ENCODE measurements around the gene ATXN7.

The ATXN7 gene

DNA sequence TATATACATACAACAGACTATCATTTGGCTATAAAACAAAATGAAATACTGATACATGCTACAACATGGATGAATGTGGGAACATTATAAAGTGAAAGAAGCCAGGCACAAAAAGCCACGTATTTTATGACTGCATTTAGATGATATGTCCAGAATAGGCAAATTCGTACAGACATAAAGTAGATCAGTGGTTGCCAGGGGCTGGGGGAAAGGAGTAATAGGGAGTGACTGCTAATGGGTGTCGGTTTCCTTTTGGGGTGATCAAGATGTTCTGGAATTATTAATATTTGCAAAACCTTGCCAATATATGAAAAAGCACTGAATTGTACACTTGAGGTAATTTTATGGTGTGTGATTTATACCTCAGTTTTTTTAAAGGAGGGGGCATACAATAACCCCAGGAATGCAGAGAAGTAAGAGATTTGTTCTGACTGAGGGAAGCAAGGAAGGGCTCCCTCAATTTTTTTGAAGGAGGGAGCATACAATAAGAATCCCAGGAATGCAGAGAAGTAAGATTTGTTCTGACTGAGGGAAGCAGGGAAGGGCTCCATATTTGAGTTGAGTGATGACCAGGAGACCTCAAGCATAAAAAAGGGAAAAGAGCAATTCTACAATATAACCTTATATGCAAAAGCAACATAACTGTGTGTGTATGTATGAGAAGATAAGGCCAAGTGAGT is 153.4 kb downstream of the ATXN7 start:
- TF ChIP-seq, protein P1, sequence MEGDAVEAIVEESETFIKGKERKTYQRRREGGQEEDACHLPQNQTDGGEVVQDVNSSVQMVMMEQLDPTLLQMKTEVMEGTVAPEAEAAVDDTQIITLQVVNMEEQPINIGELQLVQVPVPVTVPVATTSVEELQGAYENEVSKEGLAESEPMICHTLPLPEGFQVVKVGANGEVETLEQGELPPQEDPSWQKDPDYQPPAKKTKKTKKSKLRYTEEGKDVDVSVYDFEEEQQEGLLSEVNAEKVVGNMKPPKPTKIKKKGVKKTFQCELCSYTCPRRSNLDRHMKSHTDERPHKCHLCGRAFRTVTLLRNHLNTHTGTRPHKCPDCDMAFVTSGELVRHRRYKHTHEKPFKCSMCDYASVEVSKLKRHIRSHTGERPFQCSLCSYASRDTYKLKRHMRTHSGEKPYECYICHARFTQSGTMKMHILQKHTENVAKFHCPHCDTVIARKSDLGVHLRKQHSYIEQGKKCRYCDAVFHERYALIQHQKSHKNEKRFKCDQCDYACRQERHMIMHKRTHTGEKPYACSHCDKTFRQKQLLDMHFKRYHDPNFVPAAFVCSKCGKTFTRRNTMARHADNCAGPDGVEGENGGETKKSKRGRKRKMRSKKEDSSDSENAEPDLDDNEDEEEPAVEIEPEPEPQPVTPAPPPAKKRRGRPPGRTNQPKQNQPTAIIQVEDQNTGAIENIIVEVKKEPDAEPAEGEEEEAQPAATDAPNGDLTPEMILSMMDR (conservative IDR thresholded peaks at IDR 0.05; ENCODE audit: low read length) = no peak
- H3K4me3 ChIP-seq (ENCODE audit: low read length) = no peak overlapping the region
- DNase-seq (ENCODE audit: low read depth) = peak; percentile 29

DNA sequence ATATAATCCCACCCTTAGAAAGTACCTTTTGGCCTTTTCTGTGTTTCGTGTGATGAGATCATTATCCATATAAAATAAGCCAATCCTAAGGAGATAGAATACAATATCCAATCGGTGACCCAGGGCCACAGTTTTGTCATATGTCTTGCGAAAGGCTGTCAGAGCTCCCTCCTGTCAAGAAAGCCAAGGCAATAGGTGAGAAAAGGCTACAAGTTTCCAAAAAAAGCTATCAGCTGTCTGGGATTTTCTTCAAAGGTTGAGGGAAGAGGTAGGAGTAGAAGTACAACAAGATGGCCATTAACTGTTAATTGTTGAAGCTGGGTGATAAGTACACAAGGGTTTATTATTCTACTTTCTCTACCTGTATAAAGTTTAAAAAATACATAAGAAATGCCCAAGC is 155.6 kb downstream of the ATXN7 start:
- TF ChIP-seq, protein P1 (conservative IDR thresholded peaks at IDR 0.05; ENCODE audit: low read length) = no peak
- no peak for DNase-seq (ENCODE audit: low read depth)
- no peak overlapping the region for H3K4me3 ChIP-seq (ENCODE audit: low read length)

DNA sequence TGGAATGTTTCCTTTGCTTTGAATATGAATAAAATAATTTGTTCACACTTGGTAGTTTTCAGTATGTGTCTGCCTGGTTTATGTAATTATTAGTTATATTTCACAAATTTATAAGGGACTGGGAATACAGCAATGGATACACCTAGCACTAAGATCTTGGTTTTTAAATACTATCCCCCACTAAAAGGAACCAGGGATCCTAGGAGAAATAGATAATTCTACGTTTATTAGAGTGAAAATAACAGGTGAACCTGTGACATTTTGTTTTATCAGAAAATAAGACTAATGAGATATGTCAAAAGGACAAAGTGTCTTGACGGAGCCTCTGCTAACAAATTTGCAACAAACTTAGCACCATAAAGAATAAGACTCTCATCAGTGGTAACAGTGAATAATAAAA is 156.2 kb downstream of the ATXN7 start:
- no peak for DNase-seq (ENCODE audit: low read depth)
- TF ChIP-seq, protein P1 (conservative IDR thresholded peaks at IDR 0.05; ENCODE audit: low read length) = no peak
- no peak overlapping the region for H3K4me3 ChIP-seq (ENCODE audit: low read length)

DNA sequence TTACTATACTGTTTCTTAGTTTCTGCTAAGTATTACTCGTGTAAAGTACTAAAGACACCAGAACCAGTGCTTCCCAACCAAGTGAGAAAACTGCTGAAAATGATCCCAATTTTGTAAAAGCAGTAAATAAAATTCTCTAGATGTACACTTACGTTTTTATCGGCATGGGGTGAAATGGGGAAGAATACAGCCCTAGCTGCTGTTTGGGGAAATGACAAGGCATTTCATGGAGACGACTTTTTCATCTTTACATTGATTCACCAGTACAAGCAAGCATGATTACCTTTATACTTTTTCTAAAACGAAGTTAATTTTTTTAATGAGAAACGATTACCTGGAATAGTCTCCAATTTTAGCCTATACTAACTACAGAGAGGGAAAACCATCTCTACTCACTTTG is 158.3 kb downstream of the ATXN7 start:
- no peak for DNase-seq (ENCODE audit: low read depth)

DNA sequence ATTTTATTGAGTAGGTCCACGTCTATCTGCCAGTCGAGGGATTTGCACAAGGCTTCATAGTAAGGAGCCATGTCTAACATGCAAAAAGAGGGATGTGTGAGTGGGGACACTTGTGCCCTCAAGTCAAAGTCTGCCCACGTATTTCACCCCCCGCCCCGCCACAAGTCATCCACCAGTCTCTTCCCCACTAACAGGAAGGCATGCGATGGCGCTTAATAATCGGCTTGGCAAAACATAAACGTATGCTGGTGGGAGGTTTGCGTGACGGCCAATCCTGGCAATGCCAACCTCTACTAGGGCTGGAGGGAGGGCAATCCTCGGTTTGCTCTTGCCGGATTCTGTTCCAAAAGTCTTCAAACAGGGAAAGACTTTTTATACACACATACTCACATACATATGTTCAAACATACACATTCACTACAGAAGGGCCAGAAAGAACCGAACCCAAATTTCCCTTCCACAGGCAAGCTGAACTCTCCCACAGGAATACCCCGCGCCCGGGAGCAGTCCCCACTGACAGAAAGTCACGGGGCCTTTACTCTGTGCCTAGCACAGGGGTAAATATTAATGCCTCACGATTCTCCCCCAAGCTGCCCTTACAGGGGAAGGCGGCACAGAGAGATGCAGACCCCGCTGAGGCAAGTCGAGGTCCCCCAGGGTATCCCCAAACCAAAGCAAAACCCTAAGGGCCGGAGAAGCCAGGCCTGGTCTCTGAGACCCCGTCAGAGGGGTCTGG is 159.0 kb downstream of the ATXN7 start:
- TF ChIP-seq, protein P1 (conservative IDR thresholded peaks at IDR 0.05; ENCODE audit: low read length) = no peak
- H3K4me3 ChIP-seq (ENCODE audit: low read length) = peak overlapping the region; percentile 89
- peak; percentile 24 for DNase-seq (ENCODE audit: low read depth)

More for the DNA sequence above, 158.3 kb downstream of the ATXN7 start:
- peak overlapping the region; percentile 89 for H3K4me3 ChIP-seq (ENCODE audit: low read length)
- TF ChIP-seq, protein P1 (conservative IDR thresholded peaks at IDR 0.05; ENCODE audit: low read length) = no peak

DNA sequence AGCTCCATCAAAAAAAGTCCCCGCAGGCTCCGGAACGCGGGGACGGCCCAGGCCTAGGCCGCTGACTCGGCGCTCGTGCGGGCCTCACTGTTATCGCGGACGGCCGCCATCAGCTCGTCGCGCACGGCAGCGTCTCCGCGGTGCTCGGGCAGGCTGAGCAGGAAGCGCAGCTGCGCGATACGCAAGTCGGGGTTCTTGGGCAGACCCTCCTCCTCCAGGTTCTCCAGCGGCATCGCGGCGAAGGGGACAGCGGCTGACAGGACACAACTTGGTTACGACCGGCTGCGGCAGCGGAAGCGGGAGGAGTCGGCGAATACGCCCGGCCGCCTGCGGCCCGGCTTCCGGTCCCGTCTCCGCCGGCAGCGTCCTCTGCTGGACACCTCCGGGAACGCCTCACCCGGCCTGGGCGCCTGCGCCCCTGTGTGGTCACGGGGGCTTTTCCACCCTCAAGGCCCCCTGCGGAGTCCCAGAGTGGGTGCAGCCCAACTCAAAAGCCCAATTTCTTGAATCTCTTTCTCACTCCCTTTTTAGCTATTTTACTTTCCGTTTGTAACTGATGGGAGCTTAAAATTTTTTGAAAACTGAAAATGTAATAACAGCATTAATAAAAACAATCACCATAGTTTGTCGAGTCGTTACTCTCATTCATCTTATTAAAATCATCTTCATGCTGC is 159.7 kb downstream of the ATXN7 start, which contains the start of gene PSMD6:
Gene PSMD6, minus strand, starts transcription at position 308 of the 674 bp plus-strand sequence. Its CDS starts 75 bp downstream, at position 233.
- H3K4me3 ChIP-seq (ENCODE audit: low read length) = peak within 1 kb of the TSS; percentile 89
- TF ChIP-seq, protein P1 (conservative IDR thresholded peaks at IDR 0.05; ENCODE audit: low read length) = peak; percentile 98
- peak; percentile 81 for DNase-seq (ENCODE audit: low read depth)

All from AG10803 (cell line).